Measurements from ENCODE around the gene S100PBP.

Gene S100PBP

GRCh38 chr1:32817159-32817814 is at the start of gene S100PBP, which contains the start of gene YARS1:
Gene S100PBP (plus strand): TSS chr1:32817653. CDS start chr1:32826100, 8,447 bp downstream.
Gene YARS1 (minus strand): TSS chr1:32817358. CDS start chr1:32817244, 114 bp downstream.
- DNase-seq, result peak; percentile 95

GRCh38 chr1:32768110-32768850 is 49.2 kb upstream of the S100PBP start:
- DNase-seq, result no peak

- no peak for DNase-seq
Measured at GRCh38 chr1:32769524-32770220, 47.8 kb upstream of the S100PBP start.

GRCh38 chr1:32770221-32770731 is 47.2 kb upstream of the S100PBP start:
- DNase-seq, result no peak

GRCh38 chr1:32770741-32771548 is 46.5 kb upstream of the S100PBP start:
- DNase-seq, result no peak

GRCh38 chr1:32771561-32772280 is 45.7 kb upstream of the S100PBP start:
- DNase-seq, result no peak

- DNase-seq, result no peak
Measured at GRCh38 chr1:32772281-32773017, 45.0 kb upstream of the S100PBP start.

GRCh38 chr1:32773018-32773763 is 44.3 kb upstream of the S100PBP start:
- peak; percentile 17 for DNase-seq

GRCh38 chr1:32773764-32774463 is 43.5 kb upstream of the S100PBP start:
- DNase-seq, result no peak

- DNase-seq, result no peak
Measured at GRCh38 chr1:32774464-32774808, 43.0 kb upstream of the S100PBP start.

- DNase-seq, result no peak
Measured at GRCh38 chr1:32774950-32775634, 42.4 kb upstream of the S100PBP start.

- no peak for DNase-seq
Measured at GRCh38 chr1:32775640-32776337, 41.7 kb upstream of the S100PBP start.

- no peak for DNase-seq
Measured at GRCh38 chr1:32779242-32779641, 38.2 kb upstream of the S100PBP start.

GRCh38 chr1:32780005-32780404 is 37.4 kb upstream of the S100PBP start:
- no peak for DNase-seq

GRCh38 chr1:32780628-32781234 is 36.7 kb upstream of the S100PBP start:
- DNase-seq, result no peak

GRCh38 chr1:32782086-32782485 is 35.4 kb upstream of the S100PBP start:
- no peak for DNase-seq

GRCh38 chr1:32783851-32784250 is 33.6 kb upstream of the S100PBP start:
- no peak for DNase-seq

GRCh38 chr1:32784817-32785216 is 32.6 kb upstream of the S100PBP start:
- DNase-seq, result no peak

Measured in GOT3 (cell line).